ENCODE results near the gene SUPT4H1. TPM values are rescaled to one million over a fixed set of nuclear protein-coding genes. Genes with fewer than 3 reads are reported as not detected.

Gene SUPT4H1
- polyA plus RNA-seq, 1 donor (not counting 4 experiments of a cell fraction or from before 2014, with no cell fraction given) = 206 TPM

DNA sequence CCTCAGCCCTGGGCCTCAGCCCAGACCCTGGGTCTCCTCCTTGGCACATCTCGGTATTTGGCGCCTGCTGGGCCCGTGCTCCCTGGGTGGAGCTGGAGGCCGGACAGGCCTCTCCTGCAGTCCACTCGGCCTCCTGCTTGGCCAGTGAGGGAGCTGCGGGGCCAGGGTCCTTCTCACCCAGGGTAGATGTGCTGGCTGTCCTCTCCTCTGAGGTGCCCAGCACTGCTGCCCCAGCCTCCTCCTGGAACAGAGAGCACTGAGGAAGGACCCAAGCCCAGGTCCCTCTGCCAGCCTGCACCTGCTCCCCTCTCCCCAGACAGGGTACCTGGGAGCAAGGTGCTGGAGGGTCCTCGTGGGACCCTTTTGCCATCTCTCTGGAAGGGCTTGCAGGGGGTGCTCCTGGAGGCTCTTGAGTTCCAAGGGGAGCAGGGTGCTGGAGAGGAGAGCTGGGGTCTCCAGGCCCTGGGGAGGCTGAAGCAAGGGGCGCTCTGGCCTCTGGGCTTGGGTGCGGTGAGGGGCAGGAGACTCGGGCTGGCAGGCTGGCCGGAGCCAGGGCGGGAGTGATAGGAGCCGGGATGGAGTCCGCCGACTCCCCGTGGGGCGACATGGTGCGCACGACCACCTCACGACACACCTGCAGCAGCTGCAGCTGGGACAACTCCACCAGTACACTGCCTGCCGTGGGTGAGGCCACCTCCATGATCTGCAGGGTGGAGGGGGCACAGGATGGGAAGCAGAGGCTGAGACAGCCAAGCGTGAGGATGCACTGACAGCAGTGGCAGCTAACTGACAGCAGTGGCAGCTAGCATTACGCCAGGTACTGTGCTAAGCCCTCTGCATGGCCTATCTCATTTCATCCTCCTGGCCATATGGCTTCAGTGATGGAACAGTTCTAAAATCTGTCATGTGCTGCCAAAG lies 41.2 kb downstream of the SUPT4H1 start:
- Histone ChIP-seq H2AFZ (ENCODE audit: control insufficient read depth, low read length) (no peak overlapping the region), H3K4me1 (ENCODE audit: control insufficient read depth, extremely low read depth, insufficient read depth, low read length) (no peaks in the 10 kb centered on the region), H3K79me2 (ENCODE audit: control insufficient read depth, insufficient read depth, low read length) (no peaks in the 10 kb centered on the region), H3K9ac (ENCODE audit: control insufficient read depth, extremely low read depth, insufficient read depth, low read length) (no peak overlapping the region), H3K4me3 (ENCODE audit: control insufficient read depth in 2 of 3, extremely low read depth in 1 of 3, insufficient read depth in 2 of 3, low read depth in 1 of 3, low read length in 3 of 3) (no peak overlapping the region), H3K9me3 (ENCODE audit: control insufficient read depth, low read depth, low read length) (no peaks in the 10 kb centered on the region), H3K9me1 (ENCODE audit: control insufficient read depth, extremely low read depth, insufficient read depth, low read length) (no peaks in the 10 kb centered on the region), H3K27ac (ENCODE audit: control insufficient read depth, insufficient read depth, low read length) (no peak overlapping the region), H3K27me3 (ENCODE audit: control insufficient read depth, extremely low read depth, insufficient read depth, low read length) (peaks cover 5% of the 10 kb centered on the region), H4K20me1 (ENCODE audit: control insufficient read depth, extremely low read depth, insufficient read depth, low read length) (no peaks in the 10 kb centered on the region), H3K36me3 (ENCODE audit: control insufficient read depth in 2 of 2, extremely low read depth in 1 of 2, insufficient read depth in 2 of 2, low read length in 2 of 2) (no peaks in the 10 kb centered on the region), H3K4me2 (ENCODE audit: control insufficient read depth, extremely low read depth, insufficient read depth, low read depth, low read length) (no peak overlapping the region)
- DNase-seq (ENCODE audit: low read depth, low spot score) = no peak
- dilution Hi-C loops (cut with MboI; ENCODE audit: extremely low pct_ligation_motif_present, low sequenced_read_pairs) = no loop called here
- no peak for FAIRE-seq
- TF ChIP-seq, protein P1, sequence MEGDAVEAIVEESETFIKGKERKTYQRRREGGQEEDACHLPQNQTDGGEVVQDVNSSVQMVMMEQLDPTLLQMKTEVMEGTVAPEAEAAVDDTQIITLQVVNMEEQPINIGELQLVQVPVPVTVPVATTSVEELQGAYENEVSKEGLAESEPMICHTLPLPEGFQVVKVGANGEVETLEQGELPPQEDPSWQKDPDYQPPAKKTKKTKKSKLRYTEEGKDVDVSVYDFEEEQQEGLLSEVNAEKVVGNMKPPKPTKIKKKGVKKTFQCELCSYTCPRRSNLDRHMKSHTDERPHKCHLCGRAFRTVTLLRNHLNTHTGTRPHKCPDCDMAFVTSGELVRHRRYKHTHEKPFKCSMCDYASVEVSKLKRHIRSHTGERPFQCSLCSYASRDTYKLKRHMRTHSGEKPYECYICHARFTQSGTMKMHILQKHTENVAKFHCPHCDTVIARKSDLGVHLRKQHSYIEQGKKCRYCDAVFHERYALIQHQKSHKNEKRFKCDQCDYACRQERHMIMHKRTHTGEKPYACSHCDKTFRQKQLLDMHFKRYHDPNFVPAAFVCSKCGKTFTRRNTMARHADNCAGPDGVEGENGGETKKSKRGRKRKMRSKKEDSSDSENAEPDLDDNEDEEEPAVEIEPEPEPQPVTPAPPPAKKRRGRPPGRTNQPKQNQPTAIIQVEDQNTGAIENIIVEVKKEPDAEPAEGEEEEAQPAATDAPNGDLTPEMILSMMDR (optimal IDR thresholded peaks at IDR 0.05 in 1 of 3, IDR thresholded peaks at IDR 0.05 in 1 of 3, conservative IDR thresholded peaks at IDR 0.05 in 1 of 3; ENCODE audit: extremely low read depth in 1 of 3, insufficient read depth in 2 of 3, low read length in 3 of 3) = no peak
- no peak for TF ChIP-seq EZH2 (IDR thresholded peaks at IDR 0.05; ENCODE audit: low read length)

DNA sequence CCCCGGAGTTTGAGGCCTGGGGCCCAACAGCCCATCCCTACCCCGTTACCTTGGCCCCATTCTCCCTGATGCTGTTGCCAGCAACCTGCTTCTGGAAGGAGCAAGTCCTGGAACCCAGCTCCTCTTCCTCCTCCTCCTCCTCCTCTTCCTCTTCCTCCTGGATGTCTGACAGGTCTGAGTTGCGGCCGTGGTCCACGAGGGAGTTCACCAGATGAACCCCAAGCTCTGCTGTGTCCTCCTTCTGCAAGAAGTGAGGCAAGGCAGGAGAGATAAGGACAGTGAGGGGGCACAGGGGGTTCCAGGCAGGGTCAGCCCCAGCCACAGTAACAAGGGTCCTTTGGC lies 42.1 kb downstream of the SUPT4H1 start:
- H4K20me1 ChIP-seq (ENCODE audit: control insufficient read depth, extremely low read depth, insufficient read depth, low read length) = no peaks in the 10 kb centered on the region
- H3K36me3 ChIP-seq (ENCODE audit: control insufficient read depth in 2 of 2, extremely low read depth in 1 of 2, insufficient read depth in 2 of 2, low read length in 2 of 2) = no peaks in the 10 kb centered on the region
- H3K4me3 ChIP-seq (ENCODE audit: control insufficient read depth in 2 of 3, extremely low read depth in 1 of 3, insufficient read depth in 2 of 3, low read depth in 1 of 3, low read length in 3 of 3) = no peak overlapping the region
- no peak overlapping the region for H2AFZ ChIP-seq (ENCODE audit: control insufficient read depth, low read length)
- peaks cover 5% of the 10 kb centered on the region for H3K27me3 ChIP-seq (ENCODE audit: control insufficient read depth, extremely low read depth, insufficient read depth, low read length)
- no peak overlapping the region for H3K4me2 ChIP-seq (ENCODE audit: control insufficient read depth, extremely low read depth, insufficient read depth, low read depth, low read length)
- FAIRE-seq (no peak), DNase-seq (ENCODE audit: low read depth, low spot score) (no peak)
- dilution Hi-C loops (cut with MboI; ENCODE audit: extremely low pct_ligation_motif_present, low sequenced_read_pairs) = no loop called here
- TF ChIP-seq, protein P1 (optimal IDR thresholded peaks at IDR 0.05 in 1 of 3, IDR thresholded peaks at IDR 0.05 in 1 of 3, conservative IDR thresholded peaks at IDR 0.05 in 1 of 3; ENCODE audit: extremely low read depth in 1 of 3, insufficient read depth in 2 of 3, low read length in 3 of 3) = no peak
- no peak for TF ChIP-seq EZH2 (IDR thresholded peaks at IDR 0.05; ENCODE audit: low read length)
- H3K9me1 ChIP-seq (ENCODE audit: control insufficient read depth, extremely low read depth, insufficient read depth, low read length) = no peaks in the 10 kb centered on the region
- no peaks in the 10 kb centered on the region for H3K79me2 ChIP-seq (ENCODE audit: control insufficient read depth, insufficient read depth, low read length)
- no peak overlapping the region for H3K9ac ChIP-seq (ENCODE audit: control insufficient read depth, extremely low read depth, insufficient read depth, low read length)
- no peaks in the 10 kb centered on the region for H3K9me3 ChIP-seq (ENCODE audit: control insufficient read depth, low read depth, low read length)
- no peaks in the 10 kb centered on the region for H3K4me1 ChIP-seq (ENCODE audit: control insufficient read depth, extremely low read depth, insufficient read depth, low read length)
- H3K27ac ChIP-seq (ENCODE audit: control insufficient read depth, insufficient read depth, low read length) = no peak overlapping the region
